CD4-positive, alpha-beta T cell treated with Interleukin-6 for 4 hours (primary cell): ENCODE measurements around the gene FRMPD3.

Source experiments
- DNase-seq: peaks from one replicate; pipeline ENCODE4 v3.0.0-alpha.2; 2020; ENCODE audit warnings: mixed read lengths

Gene FRMPD3

DNA sequence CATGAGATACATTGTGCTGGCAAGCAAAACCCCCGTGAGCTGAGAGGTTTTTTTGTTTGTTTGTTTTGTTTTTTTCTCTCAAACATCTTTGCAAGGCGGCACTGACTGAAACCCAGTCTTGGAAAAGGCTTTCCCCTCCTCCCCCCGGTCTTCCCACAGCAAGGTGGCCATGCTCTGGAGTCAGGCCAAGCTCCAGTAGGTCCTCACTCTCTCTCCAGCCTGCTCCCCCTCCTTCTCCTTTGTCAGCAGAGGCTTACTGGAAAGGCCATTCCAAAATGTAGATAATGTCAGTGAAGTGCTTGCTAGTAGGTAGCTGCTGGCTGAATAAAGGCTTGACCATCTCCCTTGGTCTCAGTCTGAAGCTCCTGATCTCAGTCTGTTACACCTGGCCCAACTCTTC is 32.6 kb downstream of the FRMPD3 start:
- DNase-seq, result no peak

DNA sequence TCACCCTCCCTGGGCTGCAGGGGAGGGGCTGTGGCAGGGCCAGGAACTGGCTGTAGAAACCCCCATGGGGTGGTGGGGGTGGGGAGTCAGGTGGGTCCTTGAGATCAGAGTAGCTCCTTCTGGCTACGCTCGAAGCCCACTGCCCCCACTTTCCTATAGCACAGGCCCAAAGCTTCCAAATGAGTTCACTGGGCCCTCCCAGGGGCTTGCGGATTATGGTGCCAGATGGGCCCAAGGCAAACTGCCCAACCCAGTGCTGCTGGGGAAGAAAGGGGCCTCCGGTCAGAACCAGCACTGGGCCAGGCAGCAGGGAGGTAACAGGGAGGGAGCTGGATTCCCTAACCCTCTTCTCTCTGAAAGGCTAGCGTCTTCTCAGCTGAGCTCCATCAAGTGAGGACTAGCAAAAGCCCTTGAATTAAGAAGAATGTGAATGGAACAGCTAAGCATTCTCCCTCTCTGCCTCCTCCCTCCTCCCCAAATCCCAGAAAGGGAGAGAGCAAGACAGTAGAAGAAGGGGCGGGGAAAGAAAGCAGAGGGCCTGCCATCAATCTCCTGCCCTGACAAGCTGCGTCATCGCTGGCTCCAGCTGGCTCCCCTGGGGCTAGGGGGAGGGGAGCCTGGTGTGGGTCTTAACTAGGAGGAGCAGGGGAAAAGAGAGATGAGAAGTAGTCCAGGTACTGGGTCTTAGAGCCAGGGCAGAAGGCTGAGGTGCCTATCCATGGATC is 34.7 kb downstream of the FRMPD3 start:
- no peak for DNase-seq

DNA sequence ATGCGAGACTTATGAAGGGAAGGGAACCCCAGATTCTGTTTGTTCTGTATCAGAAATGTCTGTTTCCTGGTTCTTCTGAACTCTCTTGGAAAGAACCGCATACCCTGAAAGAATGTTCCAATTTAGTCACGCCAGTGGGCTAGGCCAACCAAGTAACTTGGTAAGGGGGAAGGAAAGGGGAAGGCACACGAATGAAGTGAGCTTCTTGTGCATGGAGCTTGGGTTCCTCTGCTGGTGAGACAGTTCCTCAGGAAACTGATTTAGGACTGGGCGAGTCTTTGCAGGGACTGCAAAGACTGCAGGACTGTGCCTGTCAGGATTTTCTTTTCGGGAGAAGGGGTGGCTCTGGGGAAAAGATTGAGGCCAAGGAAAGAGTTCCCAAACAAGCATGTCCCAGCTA is 35.6 kb downstream of the FRMPD3 start:
- no peak for DNase-seq

DNA sequence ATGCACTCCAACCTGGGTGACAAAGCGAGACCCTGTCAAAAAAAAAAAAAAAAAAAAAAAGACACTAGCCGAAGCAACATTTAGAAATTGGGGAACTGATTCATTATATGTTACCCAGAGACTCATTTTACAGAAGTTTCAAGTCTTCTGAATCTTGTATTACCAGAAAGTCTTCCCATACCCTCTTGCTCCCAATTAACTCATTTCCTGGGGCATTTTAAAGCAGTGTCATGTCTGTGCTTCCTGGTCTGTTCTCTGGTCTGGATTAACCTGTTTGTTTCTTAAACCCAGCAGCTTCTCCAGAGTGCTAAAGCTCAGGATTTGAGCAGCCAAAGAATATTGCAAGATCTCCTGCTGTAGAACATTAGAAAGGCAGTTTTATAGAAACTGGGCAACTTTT is 43.7 kb downstream of the FRMPD3 start:
- DNase-seq, result no peak

DNA sequence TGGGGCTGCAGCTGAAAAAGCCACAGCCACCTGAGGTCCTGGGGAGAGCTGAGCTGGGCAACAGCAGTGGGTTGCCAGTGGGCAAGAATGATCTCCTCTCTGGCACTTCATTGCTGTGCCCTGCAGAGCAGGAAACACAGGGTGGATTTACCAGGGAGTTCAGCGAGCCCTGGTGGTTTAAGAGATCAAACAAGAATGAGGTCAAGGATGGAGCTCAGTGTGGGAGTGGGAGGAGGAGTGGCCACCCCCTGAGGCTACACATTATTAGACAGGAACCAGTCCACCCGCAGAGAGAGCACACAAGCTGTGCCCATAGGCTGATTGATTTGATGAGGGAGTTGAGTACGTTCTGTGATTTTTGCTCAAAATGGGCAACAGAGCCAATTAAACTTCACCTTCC is 47.3 kb downstream of the FRMPD3 start:
- no peak for DNase-seq
